ENCODE measurements around the gene SPATA32. TPM values are rescaled to one million over a fixed set of nuclear protein-coding genes. Genes with fewer than 3 reads are reported as not detected.

SPATA32 gene
- total and polyA plus RNA-seq, 2 experiments from 2014 or later: not detected

DNA sequence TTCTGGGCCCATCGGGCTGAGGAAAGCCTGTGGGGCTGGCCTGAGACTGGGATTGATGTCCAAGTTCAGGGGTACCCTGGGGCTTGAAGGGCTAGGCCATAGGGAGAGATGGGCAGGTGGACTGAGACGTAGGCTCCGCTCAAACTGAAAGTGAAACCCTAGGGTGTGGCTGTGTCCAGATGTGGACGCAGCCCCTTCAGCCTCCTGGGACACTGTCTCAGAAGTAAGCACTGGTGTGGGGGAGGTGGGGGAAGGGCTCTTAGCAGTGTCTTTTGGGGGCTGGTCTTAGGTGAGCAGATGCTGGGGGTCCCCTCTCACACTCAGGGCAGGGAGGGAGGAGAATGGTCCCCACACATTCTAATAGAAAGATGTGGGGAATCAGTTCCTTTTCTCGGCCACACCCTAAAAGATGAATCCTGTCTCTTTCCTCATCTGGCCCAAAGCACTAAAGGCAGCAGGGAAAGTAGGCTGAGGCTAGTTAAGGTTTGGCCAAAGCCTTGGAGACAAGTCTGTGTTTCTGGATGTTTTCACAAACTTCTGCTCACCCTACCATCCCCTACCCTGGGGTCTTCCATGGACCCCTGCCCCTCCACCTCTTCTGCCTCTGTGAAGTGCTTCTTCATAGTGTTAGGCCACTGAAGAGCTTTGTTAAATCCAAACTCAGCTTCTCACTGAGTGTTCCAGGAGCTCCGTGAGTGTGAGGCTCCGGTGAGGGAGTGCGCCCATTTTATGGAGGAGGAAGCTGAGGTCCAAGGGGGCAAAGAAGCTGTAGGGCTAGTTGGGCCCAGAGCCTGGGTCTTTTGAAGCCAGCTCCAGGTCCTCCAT is 34.6 kb downstream of the SPATA32 start:
- Mint-ChIP-seq H3K4me3 (no peak overlapping the region), H3K9me3 (no peaks in the 10 kb centered on the region; the same call in 2 of the 3 replicates), H3K36me3 (ENCODE audit: low read depth) (no peaks in the 10 kb centered on the region), H3K4me1 (peaks cover 55% of the 10 kb centered on the region), H3K27me3 (ENCODE audit: insufficient read depth, low read depth, poor library complexity) (peaks cover 32% of the 10 kb centered on the region), H3K27ac (no peak overlapping the region)
- H3K4me1 ChIP-seq (ENCODE audit: insufficient read depth): peaks cover 35% of the 10 kb centered on the region
- H2AFZ ChIP-seq: no peak overlapping the region
- DNase-seq (ENCODE audit: low spot score): no peak
- no peak for ATAC-seq
- peaks cover 20% of the 10 kb centered on the region for H3K27me3 ChIP-seq (ENCODE audit: insufficient read depth)
- no peak overlapping the region for H3K4me3 ChIP-seq
- H3K4me2 ChIP-seq: no peak overlapping the region
- H3K9me2 ChIP-seq (ENCODE audit: insufficient read depth): no peaks in the 10 kb centered on the region
- 0 out of 2 replicates have a peak, but pooled peaks cover 2% of the 10 kb centered on the region for H3F3A ChIP-seq (replicated peaks; ENCODE audit: low read depth)
- H3K79me2 ChIP-seq (replicated peaks; ENCODE audit: insufficient read depth): no peaks in the 10 kb centered on the region
- no peaks in the 10 kb centered on the region for H3K36me3 ChIP-seq (ENCODE audit: insufficient read depth)
- H4K20me1 ChIP-seq (replicated peaks; ENCODE audit: insufficient read depth): no peaks in the 10 kb centered on the region
- TF ChIP-seq ZNF462 (CRISPR knock-in tag; IDR thresholded peaks at IDR 0.05) (no peak), EZH2 (IDR thresholded peaks at IDR 0.05; ENCODE audit: low read depth, unreplicated experiment) (no peak), EZH2phosphoT487 (IDR thresholded peaks at IDR 0.05; ENCODE audit: unreplicated experiment) (no peak), REST (IDR thresholded peaks at IDR 0.05; ENCODE audit: unreplicated experiment) (no peak), CREB1 (CRISPR knock-in tag; IDR thresholded peaks at IDR 0.05; ENCODE audit: low read depth) (no peak), ZNF331 (CRISPR knock-in tag; IDR thresholded peaks at IDR 0.05; ENCODE audit: low read depth) (no peak), NANOG (IDR thresholded peaks at IDR 0.05; ENCODE audit: borderline replicate concordance) (no peak), STAT1 (IDR thresholded peaks at IDR 0.05; ENCODE audit: unreplicated experiment) (no peak), ZNF114 (CRISPR knock-in tag; IDR thresholded peaks at IDR 0.05) (no peak), JUNB (IDR thresholded peaks at IDR 0.05; ENCODE audit: unreplicated experiment) (no peak), POLR2AphosphoS5 (IDR thresholded peaks at IDR 0.05; ENCODE audit: low read depth) (no peak)
- TF ChIP-seq, protein P1, sequence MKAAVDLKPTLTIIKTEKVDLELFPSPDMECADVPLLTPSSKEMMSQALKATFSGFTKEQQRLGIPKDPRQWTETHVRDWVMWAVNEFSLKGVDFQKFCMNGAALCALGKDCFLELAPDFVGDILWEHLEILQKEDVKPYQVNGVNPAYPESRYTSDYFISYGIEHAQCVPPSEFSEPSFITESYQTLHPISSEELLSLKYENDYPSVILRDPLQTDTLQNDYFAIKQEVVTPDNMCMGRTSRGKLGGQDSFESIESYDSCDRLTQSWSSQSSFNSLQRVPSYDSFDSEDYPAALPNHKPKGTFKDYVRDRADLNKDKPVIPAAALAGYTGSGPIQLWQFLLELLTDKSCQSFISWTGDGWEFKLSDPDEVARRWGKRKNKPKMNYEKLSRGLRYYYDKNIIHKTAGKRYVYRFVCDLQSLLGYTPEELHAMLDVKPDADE (IDR thresholded peaks at IDR 0.05): no peak
- TF ChIP-seq, protein P2, sequence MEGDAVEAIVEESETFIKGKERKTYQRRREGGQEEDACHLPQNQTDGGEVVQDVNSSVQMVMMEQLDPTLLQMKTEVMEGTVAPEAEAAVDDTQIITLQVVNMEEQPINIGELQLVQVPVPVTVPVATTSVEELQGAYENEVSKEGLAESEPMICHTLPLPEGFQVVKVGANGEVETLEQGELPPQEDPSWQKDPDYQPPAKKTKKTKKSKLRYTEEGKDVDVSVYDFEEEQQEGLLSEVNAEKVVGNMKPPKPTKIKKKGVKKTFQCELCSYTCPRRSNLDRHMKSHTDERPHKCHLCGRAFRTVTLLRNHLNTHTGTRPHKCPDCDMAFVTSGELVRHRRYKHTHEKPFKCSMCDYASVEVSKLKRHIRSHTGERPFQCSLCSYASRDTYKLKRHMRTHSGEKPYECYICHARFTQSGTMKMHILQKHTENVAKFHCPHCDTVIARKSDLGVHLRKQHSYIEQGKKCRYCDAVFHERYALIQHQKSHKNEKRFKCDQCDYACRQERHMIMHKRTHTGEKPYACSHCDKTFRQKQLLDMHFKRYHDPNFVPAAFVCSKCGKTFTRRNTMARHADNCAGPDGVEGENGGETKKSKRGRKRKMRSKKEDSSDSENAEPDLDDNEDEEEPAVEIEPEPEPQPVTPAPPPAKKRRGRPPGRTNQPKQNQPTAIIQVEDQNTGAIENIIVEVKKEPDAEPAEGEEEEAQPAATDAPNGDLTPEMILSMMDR (conservative IDR thresholded peaks at IDR 0.05; ENCODE audit: low read depth in 2 of 2): no peak
- no peak overlapping the region for H3K27ac ChIP-seq (ENCODE audit: low read depth)
